ENCODE data around the gene LIPC. TPM values are rescaled to one million over a fixed set of nuclear protein-coding genes. Genes with fewer than 3 reads are reported as not detected.

The LIPC gene
- total and polyA plus RNA-seq, 2 donors, result 2.0 to 2.4 TPM

DNA sequence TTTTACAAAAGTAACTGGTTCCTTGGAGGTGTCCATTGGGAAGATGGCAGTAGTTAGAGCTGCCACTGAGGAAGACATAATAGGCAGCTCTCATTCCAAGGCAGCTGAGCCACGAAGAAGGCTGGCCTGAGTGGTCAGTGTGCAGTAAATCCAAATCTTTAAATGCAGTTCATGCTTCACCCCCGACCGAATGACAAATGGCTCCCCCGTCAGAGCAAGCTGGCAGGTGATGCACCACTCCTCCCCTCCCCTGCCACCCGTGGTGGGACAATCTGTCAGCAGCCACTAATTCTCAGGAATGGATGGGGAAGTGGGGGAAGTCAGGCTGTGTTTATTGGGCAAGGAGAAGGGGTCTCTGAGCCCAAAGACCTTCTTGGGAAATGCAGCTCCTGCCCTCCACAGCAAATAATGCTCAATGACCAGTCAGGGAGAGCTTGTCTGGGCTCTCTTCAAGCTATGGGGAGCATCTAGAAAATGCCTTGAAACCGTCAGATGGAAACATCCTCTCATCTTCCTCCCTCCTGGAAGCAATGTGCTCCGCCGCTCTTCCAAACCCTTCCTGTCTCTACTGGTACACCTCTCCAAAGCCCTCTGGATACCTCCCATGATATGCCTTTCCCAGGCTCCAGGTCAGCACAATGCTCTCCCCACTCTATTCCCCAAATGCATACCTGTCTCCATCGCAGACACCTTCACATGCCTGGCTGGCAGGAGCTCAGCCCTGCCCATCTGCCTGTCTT, 65.4 kb downstream of the LIPC start:
- Histone ChIP-seq H3K27ac (ENCODE audit: low read depth in 1 of 2, low read length in 1 of 2) (no peak overlapping the region), H3K36me3 (ENCODE audit: control insufficient read depth in 2 of 2, insufficient read depth in 2 of 2, low read length in 1 of 2) (no peaks in the 10 kb centered on the region), H3K4me3 (ENCODE audit: low read length in 2 of 2) (no peak overlapping the region), H3K27me3 (ENCODE audit: control insufficient read depth in 2 of 2, insufficient read depth in 1 of 2, low read length in 1 of 2) (no peaks in the 10 kb centered on the region), H3K9me3 (ENCODE audit: control insufficient read depth in 2 of 2, insufficient read depth in 1 of 2, low read length in 1 of 2) (no peaks in the 10 kb centered on the region), H3K4me1 (ENCODE audit: control insufficient read depth in 2 of 2, insufficient read depth in 2 of 2, low read length in 2 of 2) (peaks cover 14 to 42% of the 10 kb centered on the region in 2 donors)
- DNase-seq (ENCODE audit: low read depth in 6 of 9, low spot score in 9 of 9), result no peak
- WGBS, result 95% methylated on average over 9 of the region's 9 CpGs

DNA sequence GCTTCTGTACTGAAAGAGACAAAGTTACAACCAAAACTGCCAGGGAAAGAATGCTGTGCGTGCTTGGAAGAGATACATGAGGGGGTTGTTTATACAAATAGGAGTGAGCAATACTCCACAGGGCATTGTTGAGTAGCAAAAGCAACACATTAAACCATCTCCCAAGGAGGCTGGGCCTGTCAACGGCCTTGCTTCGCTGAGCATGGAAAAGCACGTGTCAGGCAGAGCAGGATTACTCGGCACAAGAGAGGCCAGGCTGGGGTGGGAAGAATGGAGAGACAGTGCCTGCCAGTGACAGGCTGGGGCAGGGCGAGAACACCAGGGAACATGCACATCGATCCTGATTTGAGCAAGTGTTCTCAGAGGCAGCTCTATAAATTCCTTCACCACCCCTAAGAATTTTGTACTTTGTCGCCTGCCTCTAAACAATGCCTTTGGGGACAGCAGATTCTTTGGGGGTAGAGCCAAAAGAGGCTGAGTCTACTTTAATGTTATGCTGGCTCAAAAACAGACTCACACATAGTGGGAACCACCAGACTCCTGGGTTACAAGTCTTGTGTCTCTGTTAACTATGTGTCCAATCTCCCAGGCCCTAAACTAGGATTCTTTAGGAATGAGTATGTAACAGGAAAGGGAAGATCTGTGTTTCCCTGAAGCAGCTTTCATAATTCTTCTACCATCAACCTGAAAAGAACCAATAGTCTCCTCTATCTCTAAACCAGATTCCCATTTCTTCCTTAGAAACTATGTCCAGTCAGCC, 67.2 kb downstream of the LIPC start:
- H3K9me3 ChIP-seq (ENCODE audit: control insufficient read depth in 2 of 2, insufficient read depth in 1 of 2, low read length in 1 of 2), result no peaks in the 10 kb centered on the region
- no peaks in the 10 kb centered on the region for H3K36me3 ChIP-seq (ENCODE audit: control insufficient read depth in 2 of 2, insufficient read depth in 2 of 2, low read length in 1 of 2)
- no peak overlapping the region for H3K27ac ChIP-seq (ENCODE audit: low read depth in 1 of 2, low read length in 1 of 2)
- no peaks in the 10 kb centered on the region for H3K27me3 ChIP-seq (ENCODE audit: control insufficient read depth in 2 of 2, insufficient read depth in 1 of 2, low read length in 1 of 2)
- WGBS, result 97% methylated on average over 8 of the region's 8 CpGs
- H3K4me1 ChIP-seq (ENCODE audit: control insufficient read depth in 2 of 2, insufficient read depth in 2 of 2, low read length in 2 of 2), result peaks cover 13 to 37% of the 10 kb centered on the region in 2 donors
- no peak overlapping the region for H3K4me3 ChIP-seq (ENCODE audit: low read length in 2 of 2)
- no peak for DNase-seq (ENCODE audit: low read depth in 6 of 9, low spot score in 9 of 9)

DNA sequence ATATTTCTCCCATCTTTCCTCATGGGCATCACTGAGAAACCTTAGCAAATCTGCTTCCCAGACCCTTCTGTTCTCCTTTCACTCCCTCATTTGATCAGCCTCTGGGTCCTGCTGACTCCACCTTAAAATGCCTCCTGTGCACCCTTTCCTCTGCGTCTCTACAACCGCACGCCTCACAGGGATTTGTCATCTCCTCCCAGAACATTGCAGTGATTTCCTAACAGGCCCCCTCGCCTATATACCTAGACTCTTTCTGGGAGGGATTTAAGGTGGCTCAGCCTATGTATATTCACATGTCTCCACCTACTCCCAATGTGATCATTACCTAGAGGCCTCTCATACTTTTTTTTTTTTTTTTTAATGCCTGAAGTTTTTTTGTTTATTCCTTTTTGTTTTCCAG, 69.2 kb downstream of the LIPC start:
- Histone ChIP-seq H3K27ac (ENCODE audit: low read depth in 1 of 2, low read length in 1 of 2) (no peak overlapping the region), H3K27me3 (ENCODE audit: control insufficient read depth in 2 of 2, insufficient read depth in 1 of 2, low read length in 1 of 2) (no peaks in the 10 kb centered on the region), H3K4me1 (ENCODE audit: control insufficient read depth in 2 of 2, insufficient read depth in 2 of 2, low read length in 2 of 2) (peaks cover 13 to 44% of the 10 kb centered on the region in 2 donors), H3K36me3 (ENCODE audit: control insufficient read depth in 2 of 2, insufficient read depth in 2 of 2, low read length in 1 of 2) (no peaks in the 10 kb centered on the region), H3K4me3 (ENCODE audit: low read length in 2 of 2) (no peak overlapping the region), H3K9me3 (ENCODE audit: control insufficient read depth in 2 of 2, insufficient read depth in 1 of 2, low read length in 1 of 2) (no peaks in the 10 kb centered on the region)
- WGBS, result 96% methylated on average over 4 of the region's 4 CpGs
- no peak for DNase-seq (ENCODE audit: low read depth in 6 of 9, low spot score in 9 of 9)

DNA sequence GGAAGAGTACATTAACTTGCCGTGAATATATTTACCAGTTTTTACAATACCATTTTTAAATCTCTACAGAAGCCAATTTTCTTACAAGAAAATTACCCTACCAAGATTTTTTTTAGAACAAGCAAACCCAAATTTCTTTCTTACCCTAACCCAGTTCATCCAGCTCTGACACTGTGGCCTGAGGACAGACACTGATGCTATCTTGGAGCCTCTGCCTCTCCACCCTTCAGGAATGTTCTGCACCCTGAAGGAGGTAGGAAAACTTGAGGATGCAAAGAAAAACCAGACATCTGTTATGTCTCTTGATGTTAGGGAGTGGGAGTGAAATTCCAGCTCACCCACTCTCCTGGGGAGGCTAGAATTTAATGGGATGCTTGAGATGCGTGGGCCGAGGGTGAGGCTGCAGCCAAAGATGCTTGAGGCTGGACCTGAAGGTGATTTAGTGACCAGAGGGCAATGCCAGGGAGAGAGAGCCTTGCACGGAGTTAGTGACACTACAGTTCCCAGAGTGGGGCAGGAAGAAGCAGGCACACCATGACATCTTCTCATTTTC, 69.9 kb downstream of the LIPC start:
- Histone ChIP-seq H3K36me3 (ENCODE audit: control insufficient read depth in 2 of 2, insufficient read depth in 2 of 2, low read length in 1 of 2) (no peaks in the 10 kb centered on the region), H3K9me3 (ENCODE audit: control insufficient read depth in 2 of 2, insufficient read depth in 1 of 2, low read length in 1 of 2) (no peaks in the 10 kb centered on the region), H3K27me3 (ENCODE audit: control insufficient read depth in 2 of 2, insufficient read depth in 1 of 2, low read length in 1 of 2) (no peaks in the 10 kb centered on the region), H3K4me3 (ENCODE audit: low read length in 2 of 2) (no peak overlapping the region), H3K27ac (ENCODE audit: low read depth in 1 of 2, low read length in 1 of 2) (no peak overlapping the region), H3K4me1 (ENCODE audit: control insufficient read depth in 2 of 2, insufficient read depth in 2 of 2, low read length in 2 of 2) (peaks cover 15 to 44% of the 10 kb centered on the region in 2 donors)
- over 99% methylated on average over 4 of the region's 4 CpGs for WGBS
- no peak for DNase-seq (ENCODE audit: low read depth in 6 of 9, low spot score in 9 of 9)

DNA sequence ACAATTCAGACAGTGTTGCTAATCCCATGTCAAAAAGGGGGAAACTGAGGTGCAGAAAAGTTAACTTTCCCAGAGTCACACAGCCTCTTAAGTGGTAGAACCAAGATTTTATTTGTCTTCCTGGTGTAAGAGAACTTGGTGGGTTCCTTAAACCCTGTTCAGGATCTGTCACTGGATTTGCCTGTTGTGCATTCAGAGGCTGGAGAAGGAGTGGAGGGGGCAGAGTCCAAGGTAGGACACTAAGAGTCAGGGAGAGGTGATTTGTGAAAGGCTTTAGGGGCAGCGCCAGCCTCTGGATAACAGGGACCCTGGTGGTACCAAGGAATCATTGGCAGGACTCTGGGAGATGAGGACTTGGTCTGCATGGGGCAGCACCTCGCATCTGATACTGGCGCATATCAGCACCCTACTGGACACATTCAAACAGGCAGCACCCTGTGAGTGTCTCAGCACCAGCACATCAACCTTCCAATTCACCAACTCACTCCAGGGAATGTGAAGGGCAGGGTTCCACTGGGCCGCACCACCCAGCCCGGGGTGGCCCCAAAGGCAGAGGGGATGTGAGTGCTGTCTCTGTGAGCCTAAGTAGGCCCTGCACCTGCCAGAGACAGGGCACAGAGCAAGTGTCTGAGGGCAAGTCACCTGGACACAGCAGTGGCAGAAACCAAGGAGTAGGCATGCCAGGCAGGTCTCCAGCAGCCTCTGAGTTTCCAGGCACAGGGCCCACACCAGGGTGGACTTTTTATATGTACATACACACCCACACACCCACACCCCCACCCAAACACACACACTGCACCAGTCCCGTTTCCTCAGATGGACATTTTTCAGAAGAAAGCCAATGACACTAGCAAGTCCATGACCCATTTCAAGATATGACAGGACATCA, 71.6 kb downstream of the LIPC start:
- no peaks in the 10 kb centered on the region for H3K27me3 ChIP-seq (ENCODE audit: control insufficient read depth in 2 of 2, insufficient read depth in 1 of 2, low read length in 1 of 2)
- no peak overlapping the region for H3K4me3 ChIP-seq (ENCODE audit: low read length in 2 of 2)
- H3K27ac ChIP-seq (ENCODE audit: low read depth in 1 of 2, low read length in 1 of 2), result no peak overlapping the region
- WGBS, result over 99% methylated on average over 6 of the region's 6 CpGs
- H3K9me3 ChIP-seq (ENCODE audit: control insufficient read depth in 2 of 2, insufficient read depth in 1 of 2, low read length in 1 of 2), result no peaks in the 10 kb centered on the region
- peaks cover 15 to 43% of the 10 kb centered on the region in 2 donors for H3K4me1 ChIP-seq (ENCODE audit: control insufficient read depth in 2 of 2, insufficient read depth in 2 of 2, low read length in 2 of 2)
- DNase-seq (ENCODE audit: low read depth in 6 of 9, low spot score in 9 of 9), result no peak
- no peaks in the 10 kb centered on the region for H3K36me3 ChIP-seq (ENCODE audit: control insufficient read depth in 2 of 2, insufficient read depth in 2 of 2, low read length in 1 of 2)

DNA sequence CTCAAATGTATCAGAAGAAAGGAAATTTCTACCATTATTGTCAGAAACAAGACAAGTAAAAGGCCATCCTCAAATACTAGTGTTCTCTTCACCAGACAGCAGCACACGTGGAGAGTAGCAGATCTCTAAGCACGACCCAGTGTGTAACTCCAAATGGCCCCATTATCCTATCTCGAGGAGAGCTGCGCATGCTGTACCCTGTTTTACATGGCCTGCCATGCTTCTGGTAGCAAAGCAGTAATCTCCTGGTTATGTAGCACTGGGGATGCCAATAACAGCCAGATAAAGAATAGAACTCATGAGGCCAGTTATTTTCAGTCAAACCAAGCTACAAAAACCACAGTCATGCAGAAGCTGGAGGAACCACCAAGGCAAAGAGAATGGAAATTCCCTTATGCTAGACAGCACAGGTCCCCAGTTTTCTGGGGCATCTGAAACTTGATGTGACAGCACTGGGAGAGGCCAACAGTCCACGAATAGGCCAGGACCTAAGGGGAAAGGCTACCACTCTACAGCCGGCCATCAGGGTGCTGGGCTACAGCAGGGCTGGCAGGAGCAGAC, 73.0 kb downstream of the LIPC start:
- DNase-seq (ENCODE audit: low read depth in 6 of 9, low spot score in 9 of 9), result no peak
- peak overlapping the region in 1 of 2 donors; percentile 4 for H3K27ac ChIP-seq (ENCODE audit: low read depth in 1 of 2, low read length in 1 of 2)
- no peak overlapping the region for H3K4me3 ChIP-seq (ENCODE audit: low read length in 2 of 2)
- H3K36me3 ChIP-seq (ENCODE audit: control insufficient read depth in 2 of 2, insufficient read depth in 2 of 2, low read length in 1 of 2), result no peaks in the 10 kb centered on the region
- no peaks in the 10 kb centered on the region for H3K9me3 ChIP-seq (ENCODE audit: control insufficient read depth in 2 of 2, insufficient read depth in 1 of 2, low read length in 1 of 2)
- no peaks in the 10 kb centered on the region for H3K27me3 ChIP-seq (ENCODE audit: control insufficient read depth in 2 of 2, insufficient read depth in 1 of 2, low read length in 1 of 2)
- WGBS, result 97% methylated on average over 6 of the region's 6 CpGs
- H3K4me1 ChIP-seq (ENCODE audit: control insufficient read depth in 2 of 2, insufficient read depth in 2 of 2, low read length in 2 of 2), result peaks cover 15 to 37% of the 10 kb centered on the region in 2 donors

DNA sequence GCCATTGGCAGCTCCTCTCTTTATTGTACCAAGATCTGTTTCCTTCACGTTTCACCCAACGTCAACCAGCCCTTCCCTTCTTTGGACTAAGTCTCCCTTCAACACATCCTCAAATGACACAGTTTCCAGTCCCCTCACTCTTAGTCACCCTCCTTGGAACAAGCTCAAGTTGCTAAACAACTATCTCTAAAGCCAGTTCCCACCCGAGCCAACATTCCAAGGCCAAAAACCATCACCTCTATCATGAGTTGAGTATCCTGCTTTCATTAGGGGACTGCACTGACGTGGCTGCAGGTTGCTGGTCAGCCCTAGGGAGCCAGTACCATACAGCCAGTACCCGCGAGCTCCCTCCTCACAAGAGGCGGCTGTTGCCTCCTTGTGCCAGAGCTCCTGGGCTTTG, 73.8 kb downstream of the LIPC start:
- DNase-seq (ENCODE audit: low read depth in 6 of 9, low spot score in 9 of 9), result no peak
- Histone ChIP-seq H3K4me3 (ENCODE audit: low read length in 2 of 2) (no peak overlapping the region), H3K27ac (ENCODE audit: low read depth in 1 of 2, low read length in 1 of 2) (no peak overlapping the region), H3K9me3 (ENCODE audit: control insufficient read depth in 2 of 2, insufficient read depth in 1 of 2, low read length in 1 of 2) (no peaks in the 10 kb centered on the region), H3K36me3 (ENCODE audit: control insufficient read depth in 2 of 2, insufficient read depth in 2 of 2, low read length in 1 of 2) (no peaks in the 10 kb centered on the region), H3K27me3 (ENCODE audit: control insufficient read depth in 2 of 2, insufficient read depth in 1 of 2, low read length in 1 of 2) (no peaks in the 10 kb centered on the region), H3K4me1 (ENCODE audit: control insufficient read depth in 2 of 2, insufficient read depth in 2 of 2, low read length in 2 of 2) (peaks cover 15 to 37% of the 10 kb centered on the region in 2 donors)
- 96% methylated on average over 7 of the region's 7 CpGs for whole genome bisulfite sequencing

DNA sequence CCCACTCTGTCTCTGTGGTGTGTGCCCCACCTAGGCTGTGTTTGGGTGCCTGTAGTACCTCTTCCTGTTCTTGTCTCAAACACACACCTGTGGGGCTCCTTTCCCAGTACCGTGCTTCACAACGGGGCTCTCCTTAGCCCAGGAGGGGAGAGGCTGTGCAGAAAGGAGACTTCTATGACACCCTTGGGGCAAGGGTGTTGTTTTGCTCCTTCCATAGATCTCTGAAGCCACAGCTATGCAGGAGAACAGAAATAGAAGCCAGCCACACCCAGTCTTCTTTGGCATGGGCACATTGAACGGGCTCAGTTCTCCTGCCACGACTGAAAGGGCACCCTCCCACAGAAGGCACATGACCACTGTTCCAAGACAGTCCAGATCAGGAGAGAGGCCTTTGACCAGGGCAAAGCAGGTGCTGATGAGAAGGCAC, 74.3 kb downstream of the LIPC start:
- Histone ChIP-seq H3K4me3 (ENCODE audit: low read length in 2 of 2) (no peak overlapping the region), H3K4me1 (ENCODE audit: control insufficient read depth in 2 of 2, insufficient read depth in 2 of 2, low read length in 2 of 2) (peaks cover 15 to 37% of the 10 kb centered on the region in 2 donors), H3K27ac (ENCODE audit: low read depth in 1 of 2, low read length in 1 of 2) (peak overlapping the region; percentile 15 to 46), H3K36me3 (ENCODE audit: control insufficient read depth in 2 of 2, insufficient read depth in 2 of 2, low read length in 1 of 2) (no peaks in the 10 kb centered on the region), H3K27me3 (ENCODE audit: control insufficient read depth in 2 of 2, insufficient read depth in 1 of 2, low read length in 1 of 2) (no peaks in the 10 kb centered on the region), H3K9me3 (ENCODE audit: control insufficient read depth in 2 of 2, insufficient read depth in 1 of 2, low read length in 1 of 2) (no peaks in the 10 kb centered on the region)
- peak in 2 of 9 donors; percentile 48 to 65 for DNase-seq (ENCODE audit: low read depth in 6 of 9, low spot score in 9 of 9)
- 50% methylated on average over 4 of the region's 4 CpGs for WGBS
